NCI-H82 treated with DMSO at 0.1 percent for 48 hours (cell line): ENCODE data around the gene USP13.
A peak's percentile ranks its signal among the peaks of the same experiment; 100 is the strongest.

Source experiments
- DNase-seq: peaks from one replicate; lab custom pipeline; 2025; ENCODE audit not compliant: unreplicated experiment; lab: John Stamatoyannopoulos, UW

Gene USP13

GRCh38 chr3:179697736-179698332 lies 45.0 kb downstream of the USP13 start:
- DNase-seq = no peak

GRCh38 chr3:179700716-179701115 lies 47.9 kb downstream of the USP13 start:
- no peak for DNase-seq

- no peak for DNase-seq
Measured at GRCh38 chr3:179701176-179701827, 48.5 kb downstream of the USP13 start.

GRCh38 chr3:179702271-179702947 lies 49.6 kb downstream of the USP13 start:
- no peak for DNase-seq

GRCh38 chr3:179703816-179704215 lies 51.0 kb downstream of the USP13 start:
- no peak for DNase-seq

GRCh38 chr3:179706233-179706632 lies 53.4 kb downstream of the USP13 start:
- DNase-seq = no peak

GRCh38 chr3:179710079-179710478 lies 57.2 kb downstream of the USP13 start:
- no peak for DNase-seq

GRCh38 chr3:179713643-179714090 lies 60.8 kb downstream of the USP13 start:
- no peak for DNase-seq

GRCh38 chr3:179715582-179715981 lies 62.7 kb downstream of the USP13 start:
- DNase-seq = no peak

- no peak for DNase-seq
Measured at GRCh38 chr3:179716226-179716625, 63.4 kb downstream of the USP13 start.

- no peak for DNase-seq
Measured at GRCh38 chr3:179716811-179717210, 64.0 kb downstream of the USP13 start.

- no peak for DNase-seq
Measured at GRCh38 chr3:179717219-179717618, 64.4 kb downstream of the USP13 start.

- DNase-seq = no peak
Measured at GRCh38 chr3:179719048-179719734, 66.4 kb downstream of the USP13 start.

- no peak for DNase-seq
Measured at GRCh38 chr3:179720196-179720595, 67.4 kb downstream of the USP13 start.

GRCh38 chr3:179723617-179724016 lies 70.8 kb downstream of the USP13 start:
- no peak for DNase-seq

GRCh38 chr3:179726075-179726699 lies 73.3 kb downstream of the USP13 start:
- DNase-seq = peak; percentile 76

GRCh38 chr3:179729086-179729485 lies 76.2 kb downstream of the USP13 start:
- peak; percentile 97 for DNase-seq

- DNase-seq = no peak
Measured at GRCh38 chr3:179729981-179730380, 77.1 kb downstream of the USP13 start.

- DNase-seq = no peak
Measured at GRCh38 chr3:179730506-179730905, 77.7 kb downstream of the USP13 start.

GRCh38 chr3:179731544-179731943 lies 78.7 kb downstream of the USP13 start:
- DNase-seq = no peak

GRCh38 chr3:179732661-179733348 lies 80.0 kb downstream of the USP13 start:
- DNase-seq = no peak
